Right lobe of liver (tissue), 6 donors: Measurements from ENCODE around the gene PFKFB4. TPM values are rescaled to one million over a fixed set of nuclear protein-coding genes. Genes with fewer than 3 reads are reported as not detected.
"Not testable (repeated sequence)": the region's sequence is repeated elsewhere in the genome, so short reads cannot be mapped to it uniquely, and the experiment has no call there.

Source experiments
- ATAC-seq, 4 donors: fragments of 200-7000 bp; cut with Tn5 transposase; one replicate each; pipeline ENCODE4 v1.9.1; 2020; ENCODE audit warnings: mild to moderate bottlenecking in 4 of 4, moderate library complexity in 4 of 4
- DNase-seq, 3 donors: peaks; one replicate each; pipeline ENCODE4 v3.0.0-alpha.2; 2020
- H3K27ac ChIP-seq, 3 donors: fragments of 200-600 bp; one replicate each; pipeline ENCODE4 v1.8.0; 2022
- H3K27me3 ChIP-seq, 2 donors: fragments of 200-600 bp; one replicate each; pipeline ENCODE4 v1.8.0; 2022
- H3K36me3 ChIP-seq, 4 donors: fragments of 200-600 bp; sonication (generic) in 1 of 4; one replicate each; pipeline versions ENCODE4 v1.5.1 to v1.8.0; 2017 to 2022; ENCODE audit warnings: control low read depth in 1 of 4
- H3K4me1 ChIP-seq, 4 donors: fragments of 200-600 bp; sonication (generic) in 1 of 4; one replicate each; pipeline versions ENCODE4 v1.5.1 to v1.8.0; 2017 to 2022; ENCODE audit warnings: control low read depth in 1 of 4
- H3K4me3 ChIP-seq, 3 donors: fragments of 200-600 bp; one replicate each; pipeline ENCODE4 v1.8.0; 2022
- H3K9me3 ChIP-seq, 4 donors: fragments of 200-600 bp; sonication (generic) in 1 of 4; one replicate each; pipeline versions ENCODE4 v1.5.1 to v1.8.0; 2017 to 2022; ENCODE audit warnings: control low read depth in 1 of 4
- CTCF ChIP-seq, 4 donors: fragments of 200-600 bp in 3 of 4; fragments of 450-650 bp in 1 of 4; IDR thresholded peaks; one replicate each; pipeline versions ENCODE4 v1.5.1 to v1.8.0; 2016 to 2022; ENCODE audit warnings: antibody characterized with exemption in 4 of 4, mild to moderate bottlenecking in 2 of 4
- POLR2A ChIP-seq: fragments of 450-650 bp; IDR thresholded peaks from one replicate; pipeline ENCODE4 v1.6.1; 2017; ENCODE audit warnings: antibody characterized with exemption, mild to moderate bottlenecking
- WGBS: methylation state at CpG from one replicate; pipeline ENCODE4 v1.1.6; 2018; ENCODE audit warnings: low coverage, low lambda C conversion rate; ENCODE audit not compliant: insufficient coverage; ENCODE audit errors: missing lambda C conversion rate; 5-methylcytosine and 5-hydroxymethylcytosine counted together
- intact Hi-C, 2 donors: fragments of 100-400 bp; cut with DNase I; formaldehyde crosslinking; loops; one replicate each; pipeline versions ENCODE4 v1.11.2 to v1.14.1; 2022
- total RNA-seq, 6 experiments: library from RNA; depleted of rRNA in 2 of 6; stranded (reverse); fragments of >200 nt in 2 of 6; fragmentation: NEBNext Ultra II Directional in 3 of 6; extraction: Animal tissue kit (Norgen Biotek cat#: 25700) in 3 of 6; gene quantifications; one replicate each; pipeline versions ENCODE4 v1.1.0 to v1.2.4, GENCODE V29; 2016 to 2023
- donor health status: DM: no; HTN: yes; CAD: no.
- donor health status: DM: no; HTN: no; CAD: no.
- donor health status: DM: no; HTN: no; CAD: no.
- donor health status: DM: no; HTN: yes; CAD: no.
- donor health status: DM: no; HTN: yes; CAD: no.

The PFKFB4 gene
- total RNA-seq, 6 experiments from 2014 or later = 0.59 to 10.8 (median 1.4) TPM

- Histone ChIP-seq H3K4me1 (peaks cover 0 to 33% (median 16%) of the 10 kb centered on the region in 4 donors), H3K27ac (no peak overlapping the region), H3K36me3 (no peaks in the 10 kb centered on the region), H3K27me3 (no peaks in the 10 kb centered on the region), H3K4me3 (no peak overlapping the region), H3K9me3 (no peaks in the 10 kb centered on the region)
- no peak for TF ChIP-seq POLR2A
- TF ChIP-seq CTCF (IDR thresholded peaks at IDR 0.05) = no peak
- WGBS = 93% methylated on average over 4 of the region's 4 CpGs
- intact Hi-C loops = no loop called here
- DNase-seq = no peak
- no peak for ATAC-seq
Measured at GRCh38 chr3:48474619-48475018, 82.0 kb downstream of the PFKFB4 start.

GRCh38 chr3:48474031-48474430, 82.6 kb downstream of the PFKFB4 start:
- H3K36me3 ChIP-seq, H3K4me3 ChIP-seq, DNase-seq, H3K9me3 ChIP-seq, intact Hi-C loops, H3K27me3 ChIP-seq, ATAC-seq: not testable (repeated sequence)
- Histone ChIP-seq H3K4me1 (peaks cover 0 to 37% (median 18%) of the 10 kb centered on the region in 4 donors), H3K27ac (peak overlapping the region in 1 of 3 donors; percentile 98)
- 85% methylated on average over 4 of the region's 4 CpGs for WGBS

- Histone ChIP-seq H3K4me3 (peak overlapping the region in 1 of 3 donors; percentile 91), H3K4me1 (peaks cover 0 to 41% (median 20%) of the 10 kb centered on the region in 4 donors), H3K27me3 (no peaks in the 10 kb centered on the region), H3K9me3 (no peaks in the 10 kb centered on the region), H3K27ac (peak overlapping the region; percentile 93 to 99 (median 98)), H3K36me3 (peaks cover 0 to 9% (median 0%) of the 10 kb centered on the region in 4 donors)
- TF ChIP-seq CTCF (IDR thresholded peaks at IDR 0.05) (no peak), POLR2A (no peak)
- DNase-seq (no peak), ATAC-seq (no peak)
- intact Hi-C loops = no loop called here
- 58% methylated on average over 5 of the region's 5 CpGs for WGBS
Measured at GRCh38 chr3:48473617-48473952, 83.0 kb downstream of the PFKFB4 start.

GRCh38 chr3:48472923-48473616, 83.5 kb downstream of the PFKFB4 start:
- H3K27ac ChIP-seq = peak overlapping the region; percentile 93 to 99 (median 98)
- WGBS = under 1% methylated on average over 16 of the region's 17 CpGs
- intact Hi-C loops = no loop called here
- H3K36me3 ChIP-seq = peaks cover 0 to 10% (median 0%) of the 10 kb centered on the region in 4 donors
- H3K4me1 ChIP-seq = peaks cover 0 to 47% (median 23%) of the 10 kb centered on the region in 4 donors
- peak overlapping the region; percentile 68 to 92 (median 91) for H3K4me3 ChIP-seq
- H3K9me3 ChIP-seq = no peaks in the 10 kb centered on the region
- H3K27me3 ChIP-seq = no peaks in the 10 kb centered on the region
- DNase-seq (peak; percentile 94 to 96 (median 95)), ATAC-seq (peak; percentile 79 to 82 (median 80))
- TF ChIP-seq CTCF (IDR thresholded peaks at IDR 0.05) (peak; percentile 26 to 35 (median 30)), POLR2A (peak; percentile 74)

- DNase-seq (peak in 1 of 3 donors; percentile 33), ATAC-seq (peak; percentile 0 to 7 (median 2))
- no peaks in the 10 kb centered on the region for H3K9me3 ChIP-seq
- intact Hi-C loops = no loop called here
- H3K36me3 ChIP-seq = peaks cover 0 to 10% (median 0%) of the 10 kb centered on the region in 4 donors
- no peak for TF ChIP-seq POLR2A
- 0% methylated on average over 2 of the region's 5 CpGs for WGBS
- peaks cover 0 to 51% (median 27%) of the 10 kb centered on the region in 4 donors for H3K4me1 ChIP-seq
- H3K27me3 ChIP-seq = no peaks in the 10 kb centered on the region
- H3K27ac ChIP-seq = peak overlapping the region; percentile 93 to 99 (median 98)
- peak overlapping the region; percentile 68 to 92 (median 91) for H3K4me3 ChIP-seq
Measured at GRCh38 chr3:48472673-48472922, 84.0 kb downstream of the PFKFB4 start.
